ENCODE results near the gene IL1RAP.

The IL1RAP gene

DNA sequence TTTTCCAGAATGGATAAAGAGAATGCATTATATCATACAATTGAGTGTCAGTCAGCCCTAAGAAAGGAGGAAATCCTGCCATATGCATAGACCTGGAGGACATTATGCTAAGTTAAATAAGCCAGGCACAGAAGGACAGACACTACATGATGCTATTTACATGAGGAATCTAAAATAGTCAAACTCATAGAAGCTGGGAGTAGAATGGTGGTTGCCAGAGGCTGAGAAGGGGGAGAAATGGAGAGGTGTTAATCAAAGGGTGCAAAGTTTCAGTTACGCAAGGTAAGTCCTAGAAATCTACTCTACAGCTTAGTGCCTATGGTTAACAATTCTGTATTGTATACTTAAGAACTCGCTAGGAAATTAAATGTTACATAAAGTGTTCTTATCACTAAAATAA lies 66.5 kb downstream of the IL1RAP start:
- no peak for DNase-seq

DNA sequence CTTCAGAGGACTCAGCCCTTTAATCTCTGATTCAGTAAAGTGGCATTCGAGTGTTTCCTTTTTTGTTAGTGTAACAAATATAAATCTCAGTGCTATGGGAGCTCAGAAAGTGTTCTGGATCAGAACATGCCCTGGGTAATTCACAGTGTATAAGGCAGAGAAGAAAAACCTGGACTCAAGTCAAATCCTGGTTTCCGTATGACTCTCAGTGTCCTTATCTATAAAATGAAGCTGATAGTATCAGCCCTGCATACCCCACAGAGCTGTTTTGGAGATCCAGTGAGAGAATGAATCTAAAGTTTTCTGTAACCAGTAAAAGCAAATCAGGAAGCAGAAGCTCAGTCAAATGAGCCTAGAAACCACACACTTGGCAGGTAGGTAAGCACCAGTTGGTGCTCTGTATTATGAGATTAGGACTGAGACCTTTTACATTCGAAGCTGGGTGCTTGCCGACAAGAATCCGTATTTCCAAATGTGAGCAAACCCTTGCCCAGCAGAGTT lies 67.2 kb downstream of the IL1RAP start:
- DNase-seq = no peak

GRCh38 chr3:190582667-190583066 lies 68.8 kb downstream of the IL1RAP start:
- DNase-seq = no peak

DNA sequence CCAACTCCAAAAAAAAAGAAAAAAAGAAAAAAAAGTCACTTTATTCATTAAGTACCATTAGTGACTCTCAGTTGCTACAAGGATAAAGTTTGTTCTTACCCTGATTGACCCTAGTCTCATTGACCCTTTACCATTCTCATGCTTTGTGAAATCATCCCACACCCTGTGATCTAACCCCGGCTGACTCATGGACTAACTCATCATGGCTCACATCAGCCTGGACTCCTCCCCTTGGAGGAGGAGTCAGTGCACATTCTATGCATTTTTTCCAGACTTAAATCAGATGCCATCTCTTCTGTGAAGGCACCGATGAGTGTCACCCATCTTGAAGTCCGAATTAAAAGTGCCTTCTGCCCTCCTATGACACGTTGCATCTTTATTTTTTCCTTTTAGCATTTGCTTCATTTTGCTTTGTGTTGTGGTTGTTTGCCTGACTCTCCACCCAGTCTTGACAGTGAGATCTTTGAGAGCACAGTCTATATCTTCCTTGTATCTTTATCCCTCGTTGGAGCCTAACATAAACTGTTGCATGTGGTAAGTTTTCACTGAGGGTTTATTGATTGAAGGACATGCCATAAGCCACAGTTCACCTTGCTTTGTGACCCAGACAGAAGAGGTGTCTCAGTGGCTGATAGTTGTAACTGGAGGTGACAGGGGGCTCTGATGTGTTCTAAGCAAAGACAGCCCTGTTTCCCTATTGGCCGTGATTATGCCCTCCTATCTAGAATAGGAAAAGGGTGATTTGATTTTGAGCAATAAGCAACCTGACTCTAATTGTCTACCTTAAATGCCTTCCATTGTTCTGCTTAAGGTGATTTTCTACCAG lies 72.1 kb downstream of the IL1RAP start:
- DNase-seq = peak; percentile 13

DNA sequence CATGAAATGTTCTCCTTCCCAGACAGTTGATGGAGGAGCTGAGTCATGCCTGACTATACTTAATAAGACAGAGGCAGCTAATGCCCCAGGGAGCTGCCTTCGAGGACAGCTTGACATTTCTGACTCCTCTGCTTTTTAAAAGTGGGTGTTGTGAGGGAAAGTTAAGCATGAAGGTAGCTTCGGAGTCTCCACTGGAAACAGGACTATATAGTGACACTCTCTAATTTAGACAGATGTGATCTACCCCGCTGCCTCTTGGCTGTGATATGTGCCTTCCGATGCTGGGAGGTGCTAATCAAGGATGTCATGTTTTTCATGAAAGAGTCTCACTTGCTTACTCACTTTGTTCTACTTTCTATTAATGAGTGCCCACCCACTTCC lies 72.7 kb downstream of the IL1RAP start:
- peak; percentile 33 for DNase-seq

- DNase-seq = no peak
These were observed 74.7 kb downstream of the IL1RAP start for GRCh38 chr3:190588570-190588969.

DNA sequence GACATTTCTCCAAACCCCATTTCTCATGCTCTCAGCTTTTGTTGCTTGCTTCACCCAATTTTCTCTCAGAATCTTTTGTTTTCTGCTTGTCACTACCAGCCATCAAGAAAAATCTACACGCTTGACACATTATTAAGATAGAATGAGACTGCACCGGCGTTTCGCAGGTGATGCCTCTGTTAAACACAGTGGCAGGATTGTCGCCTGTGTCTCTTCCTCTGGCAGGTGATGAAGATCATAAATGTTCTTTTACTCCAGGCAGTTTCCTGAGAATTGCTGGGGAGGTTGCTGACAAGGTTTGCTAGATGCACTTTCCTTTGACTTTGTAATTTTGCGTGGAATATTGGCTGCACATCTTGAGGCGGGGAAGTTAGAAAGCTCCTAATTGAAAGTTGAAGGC lies 75.4 kb downstream of the IL1RAP start:
- no peak for DNase-seq

DNA sequence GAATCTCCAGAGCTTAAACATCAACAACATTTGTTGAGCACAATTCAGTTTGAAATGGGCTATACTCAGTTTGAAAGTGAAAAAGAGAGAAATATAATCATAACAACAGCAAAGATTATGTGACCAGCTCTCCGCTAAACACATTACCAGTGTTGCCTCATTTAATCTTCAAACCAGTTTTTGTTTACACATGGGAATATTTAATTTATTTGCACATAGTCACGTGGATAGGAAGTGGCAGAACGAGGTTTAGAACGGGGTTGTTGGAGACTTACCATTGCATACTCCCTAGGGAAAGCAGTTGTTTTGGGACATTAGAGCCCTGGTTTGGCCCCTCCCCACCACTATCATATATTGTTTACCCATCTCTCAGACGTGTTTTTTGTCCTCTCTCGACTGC lies 77.2 kb downstream of the IL1RAP start:
- no peak for DNase-seq

DNA sequence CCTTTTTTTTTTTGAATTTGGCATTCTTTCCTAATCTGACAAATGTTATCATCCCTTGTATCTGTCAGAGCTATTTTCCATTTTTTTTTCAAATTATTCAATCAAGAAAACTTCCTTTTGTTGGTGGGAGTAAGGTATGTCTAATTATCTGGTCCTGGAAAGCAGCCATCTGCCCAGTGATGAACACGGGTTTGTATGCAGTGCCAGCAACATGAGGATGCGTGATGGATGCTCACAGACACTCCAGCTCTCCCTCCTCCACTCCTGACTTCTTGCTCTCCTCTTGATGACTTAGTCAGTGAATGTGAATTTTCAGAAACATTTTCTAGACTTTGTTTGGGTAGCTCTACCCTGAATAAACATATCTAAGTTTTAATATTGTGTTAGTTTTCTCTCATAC lies 79.2 kb downstream of the IL1RAP start:
- DNase-seq = no peak

DNA sequence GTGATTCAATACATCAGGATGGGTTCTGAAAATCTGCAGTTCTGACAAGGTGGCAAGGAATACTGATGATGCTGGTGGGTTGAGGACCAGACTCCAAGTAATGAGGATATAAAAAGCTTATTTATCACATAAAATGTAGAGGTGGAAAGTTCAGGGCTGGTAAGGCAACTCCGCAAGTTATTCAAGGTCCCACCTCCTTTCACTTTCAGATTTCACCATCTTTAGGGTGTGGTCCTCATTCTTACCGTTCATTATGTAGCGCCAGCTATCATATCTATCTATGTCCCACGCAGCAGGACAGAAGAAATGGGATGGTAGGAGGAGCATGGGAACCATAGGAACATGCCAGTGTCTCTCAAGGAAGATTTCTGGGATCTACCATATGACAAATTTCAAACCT lies 80.3 kb downstream of the IL1RAP start:
- DNase-seq = no peak

GRCh38 chr3:190595179-190595795 lies 81.4 kb downstream of the IL1RAP start:
- DNase-seq = no peak

GRCh38 chr3:190595807-190596206 lies 81.9 kb downstream of the IL1RAP start:
- DNase-seq = no peak

DNA sequence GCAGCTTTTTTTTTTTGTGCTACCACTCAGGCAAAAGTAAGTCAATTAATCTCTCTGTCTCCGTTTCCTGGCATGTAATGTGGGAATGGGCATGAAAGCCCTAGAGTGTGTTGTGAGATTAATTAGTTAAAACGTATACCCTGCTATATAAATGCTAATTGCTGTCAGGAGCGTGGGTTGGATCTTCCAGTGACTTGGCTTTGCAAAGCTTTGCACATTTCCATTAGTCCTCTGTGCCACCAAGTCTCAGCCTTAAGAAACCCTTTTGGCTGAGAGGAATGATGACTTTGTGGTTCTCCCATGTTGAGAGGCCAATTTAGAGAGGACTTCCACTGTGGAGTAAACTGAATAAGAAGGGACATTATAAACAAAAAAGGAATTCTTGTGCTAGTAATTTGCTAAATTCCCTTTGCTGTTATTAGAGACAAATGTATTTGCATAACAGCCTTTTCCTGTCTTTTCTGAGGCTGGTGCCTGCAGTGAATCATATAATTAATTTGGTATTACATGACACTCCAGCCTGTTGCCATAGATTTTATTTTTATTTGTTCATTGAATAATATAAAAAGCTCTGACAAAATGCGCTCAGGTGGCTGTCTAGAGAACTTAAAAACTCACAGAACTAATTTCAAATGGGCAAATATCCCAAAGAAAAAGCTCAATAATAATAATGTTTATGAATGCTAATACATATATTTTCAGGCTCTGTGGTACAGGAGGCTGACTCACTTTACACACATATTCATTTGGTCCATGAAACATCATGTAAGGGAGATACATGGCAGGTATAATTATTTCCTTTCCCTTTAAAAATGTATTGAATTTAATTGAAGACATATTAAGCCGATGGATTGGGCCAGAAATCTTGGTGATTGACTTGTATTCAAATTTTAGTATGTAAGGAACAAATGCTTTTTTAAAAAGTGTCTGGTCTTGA lies 82.7 kb downstream of the IL1RAP start:
- DNase-seq = peak; percentile 14

DNA sequence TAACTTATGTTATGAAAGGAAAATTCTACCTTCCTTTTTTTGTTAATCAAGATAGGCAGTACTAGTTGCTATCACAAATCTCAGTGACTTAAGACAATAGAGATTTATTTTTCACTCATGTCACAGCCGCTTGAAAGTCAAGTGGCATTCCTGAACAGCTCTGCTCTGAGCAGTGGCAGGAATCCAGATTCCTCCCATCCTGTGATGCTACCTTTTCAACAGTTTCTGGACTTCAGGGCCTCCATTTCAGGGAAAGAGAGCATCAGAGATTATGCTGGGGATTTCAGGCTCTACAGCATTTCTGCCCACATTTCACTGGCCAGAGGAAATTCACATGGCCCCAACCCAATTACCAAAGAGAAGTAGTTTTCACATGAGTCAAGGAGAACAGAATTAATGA lies 83.4 kb downstream of the IL1RAP start:
- no peak for DNase-seq

DNA sequence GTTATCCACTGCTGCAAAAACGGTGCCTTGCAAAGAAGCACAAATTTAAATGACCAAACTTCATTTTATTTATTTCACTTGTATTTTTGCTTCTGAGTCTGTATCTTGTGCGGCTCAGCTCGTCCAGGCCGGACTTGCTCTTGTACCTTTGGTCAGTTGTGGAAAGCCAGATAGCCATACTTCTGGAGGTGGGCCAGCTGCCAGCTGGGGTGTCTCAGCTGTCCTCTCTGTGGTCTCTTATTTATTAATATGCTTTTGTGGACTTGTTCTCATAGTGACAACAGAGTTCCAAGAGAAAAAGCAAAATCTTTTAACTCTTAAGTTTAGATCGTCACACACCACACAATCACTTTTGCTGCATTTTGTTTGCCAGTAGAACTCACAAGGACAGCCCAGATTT lies 87.7 kb downstream of the IL1RAP start:
- DNase-seq = no peak

DNA sequence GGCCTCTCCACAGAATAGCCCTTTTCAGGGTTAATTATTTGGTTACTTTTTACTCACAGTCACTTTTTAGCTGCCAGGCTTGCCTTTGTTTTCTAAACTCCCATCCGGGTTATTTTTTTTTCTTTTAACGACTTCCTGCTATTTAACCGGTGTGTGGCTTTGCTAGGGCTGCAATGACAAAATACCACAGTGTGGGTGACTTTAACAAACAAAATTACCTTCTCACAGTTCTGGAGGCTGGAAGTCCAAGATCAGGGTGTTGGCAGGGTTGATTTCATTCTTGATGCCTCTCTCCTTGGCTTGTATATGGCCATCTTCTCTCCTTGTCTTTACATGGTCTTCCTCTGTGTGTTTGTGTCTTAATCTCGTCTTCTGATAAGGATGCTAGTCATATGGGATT lies 91.5 kb downstream of the IL1RAP start:
- no peak for DNase-seq

DNA sequence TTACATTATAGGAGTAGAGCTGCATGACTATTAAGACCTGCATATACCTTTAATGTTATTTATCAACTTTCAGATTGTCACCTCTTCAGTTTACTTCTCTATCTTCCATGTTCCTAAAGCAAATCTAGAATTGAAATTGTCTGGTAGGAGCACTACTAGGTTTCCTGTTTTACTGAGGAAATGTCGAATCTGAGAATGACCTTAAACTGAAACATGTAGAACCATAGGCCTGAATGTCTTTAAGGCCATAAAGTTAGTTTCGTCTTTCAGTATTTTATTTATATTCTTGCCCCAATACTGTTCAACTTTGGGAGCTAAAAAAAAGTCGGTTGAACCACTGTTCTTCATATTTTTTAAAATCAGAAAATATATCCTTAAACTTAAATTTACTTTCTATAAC lies 92.7 kb downstream of the IL1RAP start:
- no peak for DNase-seq

DNA sequence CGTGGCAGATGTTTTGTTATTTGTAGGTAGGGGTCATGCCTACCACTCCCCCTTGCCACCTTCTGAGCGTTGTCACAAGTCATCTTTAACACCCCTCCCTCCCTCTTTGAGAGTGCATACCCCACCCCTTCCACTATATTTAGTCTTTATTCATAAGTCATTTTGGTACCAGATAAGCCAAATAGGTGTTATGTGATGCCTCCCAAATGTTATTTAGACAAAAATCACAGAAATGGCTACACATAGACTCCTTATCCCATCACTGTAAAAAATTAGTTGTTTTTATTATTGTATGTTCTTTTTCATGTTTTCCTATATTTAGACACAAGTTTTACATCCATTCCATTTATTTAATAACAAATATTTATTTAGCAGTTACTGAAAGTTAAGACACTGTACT lies 93.1 kb downstream of the IL1RAP start:
- no peak for DNase-seq

GRCh38 chr3:190608850-190609589 lies 95.1 kb downstream of the IL1RAP start:
- DNase-seq = no peak

GRCh38 chr3:190614226-190615059 lies 100.6 kb downstream of the IL1RAP start:
- DNase-seq = no peak

- no peak for DNase-seq
These were observed 101.1 kb downstream of the IL1RAP start for GRCh38 chr3:190615060-190615384.

DNA sequence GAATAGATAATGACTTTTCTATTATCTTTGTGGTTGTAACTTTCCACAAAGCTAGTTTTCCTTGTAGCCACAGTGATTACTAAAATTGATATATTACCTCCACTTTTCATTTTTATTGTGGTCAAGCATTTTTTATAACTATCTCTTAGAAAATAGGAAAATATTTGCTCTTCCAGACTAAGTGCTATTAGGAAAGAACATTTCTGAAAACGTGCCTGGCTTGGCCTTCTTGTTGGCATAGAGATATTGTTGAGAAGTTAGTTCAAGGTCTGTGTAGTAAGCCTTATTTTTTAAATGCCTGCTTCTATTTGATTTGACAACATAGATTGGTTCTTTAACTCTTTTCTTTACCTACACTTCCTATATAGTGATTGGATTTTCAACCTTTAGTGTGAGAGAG lies 101.7 kb downstream of the IL1RAP start:
- no peak for DNase-seq

Data from eye (tissue), 1 donor.